GM19395 (cell line): ENCODE data around the gene CDK8.
"Not testable (repeated sequence)": the region's sequence is repeated elsewhere in the genome, so short reads cannot be mapped to it uniquely, and the experiment has no call there.

Experiments
- ATAC-seq: cut with Tn5 transposase; IDR thresholded peaks from one replicate; pipeline ENCODE4 v1.9.1; 2021; ENCODE audit warnings: mild to moderate bottlenecking, moderate library complexity; ENCODE audit not compliant: unreplicated experiment

CDK8 gene

GRCh38 chr13:26252006-26252405, 1.9 kb upstream of the CDK8 start:
- not testable (repeated sequence) for ATAC-seq

GRCh38 chr13:26253262-26253786, 605 bp upstream of the CDK8 start:
- no peak for ATAC-seq

GRCh38 chr13:26254583-26255111, 718 bp downstream of the CDK8 start:
- ATAC-seq: peak; percentile 37

- no peak for ATAC-seq
Observed at GRCh38 chr13:26255115-26255514, 1.2 kb downstream of the CDK8 start.

- ATAC-seq: no peak
Observed at GRCh38 chr13:26255691-26256277, 1.9 kb downstream of the CDK8 start.

GRCh38 chr13:26257049-26257448, 3.1 kb downstream of the CDK8 start:
- no peak for ATAC-seq

- no peak for ATAC-seq
Observed at GRCh38 chr13:26259634-26260033, 5.7 kb downstream of the CDK8 start.

- no peak for ATAC-seq
Observed at GRCh38 chr13:26262156-26262555, 8.2 kb downstream of the CDK8 start.

- ATAC-seq: no peak
Observed at GRCh38 chr13:26266311-26266710, 12.4 kb downstream of the CDK8 start.

GRCh38 chr13:26270707-26271106, 16.8 kb downstream of the CDK8 start:
- ATAC-seq: no peak

- no peak for ATAC-seq
Observed at GRCh38 chr13:26272621-26273020, 18.7 kb downstream of the CDK8 start.

- ATAC-seq: no peak
Observed at GRCh38 chr13:26280295-26280694, 26.4 kb downstream of the CDK8 start.

- no peak for ATAC-seq
Observed at GRCh38 chr13:26280822-26281221, 26.9 kb downstream of the CDK8 start.

GRCh38 chr13:26285911-26286310, 32.0 kb downstream of the CDK8 start:
- not testable (repeated sequence) for ATAC-seq

GRCh38 chr13:26288838-26289237, 34.9 kb downstream of the CDK8 start:
- not testable (repeated sequence) for ATAC-seq

- ATAC-seq: no peak
Observed at GRCh38 chr13:26295812-26296211, 41.9 kb downstream of the CDK8 start.

GRCh38 chr13:26299168-26299750, 45.3 kb downstream of the CDK8 start:
- ATAC-seq: no peak

GRCh38 chr13:26300140-26300539, 46.2 kb downstream of the CDK8 start:
- no peak for ATAC-seq

GRCh38 chr13:26305676-26306075, 51.7 kb downstream of the CDK8 start:
- no peak for ATAC-seq

GRCh38 chr13:26307701-26308100, 53.8 kb downstream of the CDK8 start:
- no peak for ATAC-seq

GRCh38 chr13:26308250-26308649, 54.3 kb downstream of the CDK8 start:
- no peak for ATAC-seq

GRCh38 chr13:26308836-26309235, 54.9 kb downstream of the CDK8 start:
- ATAC-seq: no peak
